HG03460 (cell line): ENCODE measurements around the gene CCSER2.

Experiments used
- ATAC-seq: cut with Tn5 transposase; IDR thresholded peaks from one replicate; pipeline ENCODE4 v1.9.1; 2021; ENCODE audit not compliant: unreplicated experiment

CCSER2 gene

DNA sequence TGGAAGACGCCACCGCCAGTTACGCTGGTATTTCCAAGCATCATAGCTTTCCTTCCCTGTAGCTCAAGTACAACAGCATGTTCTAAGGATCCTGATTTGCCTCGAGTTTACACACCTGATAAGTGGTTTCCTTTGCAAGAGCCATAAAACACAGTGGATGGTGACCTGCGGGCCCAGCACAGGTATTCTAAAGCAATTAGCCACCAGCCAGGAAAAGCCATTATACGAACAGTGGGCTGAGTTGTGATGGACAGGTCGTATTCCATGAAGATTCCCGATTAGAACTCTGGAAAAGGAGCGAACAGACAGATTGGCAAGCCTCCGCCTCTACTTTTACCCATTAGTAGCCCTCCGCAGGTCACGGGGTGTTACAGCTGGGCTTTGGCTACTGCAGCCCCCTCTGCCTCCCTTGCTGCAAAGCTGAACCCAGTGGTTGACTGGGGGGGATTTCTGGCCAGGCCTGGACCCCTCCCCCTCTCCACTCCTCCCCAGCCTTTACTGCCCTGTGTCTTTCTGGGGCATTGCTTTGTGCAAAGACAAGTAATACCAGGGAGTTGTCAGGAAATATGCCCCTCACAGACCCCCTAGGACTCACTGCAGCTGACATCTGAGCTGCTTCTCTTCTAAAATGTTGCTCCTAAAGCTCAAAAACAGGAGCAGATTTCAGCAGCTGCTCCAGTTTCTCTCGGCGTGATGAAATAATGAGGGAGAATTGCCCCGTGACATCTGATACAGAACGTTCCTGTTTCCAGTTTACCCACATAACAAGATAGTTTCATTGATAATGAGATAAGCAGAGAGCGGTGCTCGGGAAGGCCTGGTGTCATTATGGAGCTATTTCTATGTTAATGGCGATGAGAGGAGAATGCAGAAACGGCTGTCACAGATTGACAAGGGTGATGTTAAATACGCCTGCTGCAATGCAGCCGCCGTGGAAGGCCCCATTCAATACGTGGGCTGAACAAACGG lies 214.4 kb downstream of the CCSER2 start:
- no peak for ATAC-seq

GRCh38 chr10:84543948-84544347 lies 215.6 kb downstream of the CCSER2 start:
- no peak for ATAC-seq

GRCh38 chr10:84545651-84546050 lies 217.3 kb downstream of the CCSER2 start:
- ATAC-seq: no peak

- no peak for ATAC-seq
Measured at GRCh38 chr10:84546609-84547008, 218.2 kb downstream of the CCSER2 start.

GRCh38 chr10:84547616-84548015 lies 219.2 kb downstream of the CCSER2 start:
- ATAC-seq: no peak

DNA sequence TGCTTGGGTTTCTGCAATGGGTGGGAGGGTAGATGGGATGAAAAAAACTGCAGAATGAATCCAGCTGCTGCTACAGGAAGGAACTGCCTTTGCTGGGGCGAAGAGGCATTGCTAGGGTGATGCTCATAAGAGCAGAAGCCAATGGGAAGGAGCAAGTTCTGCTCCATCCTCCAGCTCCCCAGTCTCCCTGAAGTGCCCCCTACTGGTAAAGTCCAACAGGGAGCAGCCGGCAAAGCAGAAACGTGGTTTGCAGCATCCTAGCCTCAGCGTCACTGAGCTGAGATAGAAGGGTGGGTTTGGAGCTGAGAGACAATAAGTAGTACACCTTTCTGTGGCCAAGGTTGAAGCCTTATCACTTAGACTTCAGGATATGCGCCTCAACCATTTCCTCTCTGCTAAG lies 220.5 kb downstream of the CCSER2 start:
- ATAC-seq: no peak

GRCh38 chr10:84549368-84550165 lies 221.2 kb downstream of the CCSER2 start:
- ATAC-seq: no peak

- no peak for ATAC-seq
Measured at GRCh38 chr10:84550756-84551436, 222.5 kb downstream of the CCSER2 start.

DNA sequence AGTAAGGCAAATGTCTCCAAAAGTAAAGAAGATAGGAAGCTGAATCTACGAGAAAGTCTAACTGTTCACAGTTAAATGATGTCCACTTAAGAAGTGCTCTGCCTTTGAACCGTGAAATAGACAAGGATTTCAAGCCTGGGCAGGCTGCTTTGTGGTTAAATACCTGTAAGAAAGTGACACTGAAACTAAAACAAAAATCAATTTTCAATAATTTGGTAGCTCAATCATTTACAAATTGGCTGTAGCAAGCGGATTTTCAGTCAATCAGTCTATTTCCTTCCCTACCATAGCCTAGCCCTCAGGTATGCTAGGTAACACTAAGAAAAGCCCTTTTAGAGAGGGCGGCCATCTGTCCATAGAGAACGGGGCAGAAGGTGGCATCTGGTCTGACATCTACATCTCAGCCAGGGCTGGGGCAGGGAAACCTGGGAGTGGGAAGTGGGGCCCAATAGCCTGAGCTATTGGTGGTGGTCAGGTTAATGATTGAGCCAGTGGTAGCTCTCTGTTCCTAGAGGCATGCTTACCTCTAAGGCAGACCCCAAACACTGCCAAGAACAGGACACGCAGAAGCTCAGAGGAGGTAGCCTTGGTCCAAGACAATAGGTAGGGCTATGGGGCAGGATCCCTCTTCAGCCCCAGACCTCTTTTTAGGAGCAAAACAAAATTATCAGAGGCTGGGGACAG lies 223.2 kb downstream of the CCSER2 start:
- ATAC-seq: peak; percentile 54

DNA sequence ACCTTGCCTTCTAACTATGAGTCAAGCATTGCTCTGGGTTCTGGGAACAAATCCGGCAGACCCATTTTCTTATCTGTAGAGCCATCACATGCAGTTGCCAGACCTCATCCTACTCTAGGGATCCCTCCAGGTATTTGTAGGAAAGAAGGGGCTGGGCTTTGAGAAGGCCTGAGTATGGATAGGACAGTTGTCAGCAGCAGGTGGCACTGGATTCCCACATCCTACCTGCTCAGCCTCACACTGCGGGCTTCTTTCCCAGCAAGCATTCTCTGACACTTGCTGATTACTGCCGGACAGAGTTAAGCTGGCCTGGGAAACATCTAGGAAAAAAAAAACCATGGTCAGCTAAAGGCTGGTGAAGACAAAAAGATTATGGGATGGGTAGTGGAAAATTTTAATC lies 224.1 kb downstream of the CCSER2 start:
- no peak for ATAC-seq

GRCh38 chr10:84562592-84562991 lies 234.2 kb downstream of the CCSER2 start:
- ATAC-seq: no peak

DNA sequence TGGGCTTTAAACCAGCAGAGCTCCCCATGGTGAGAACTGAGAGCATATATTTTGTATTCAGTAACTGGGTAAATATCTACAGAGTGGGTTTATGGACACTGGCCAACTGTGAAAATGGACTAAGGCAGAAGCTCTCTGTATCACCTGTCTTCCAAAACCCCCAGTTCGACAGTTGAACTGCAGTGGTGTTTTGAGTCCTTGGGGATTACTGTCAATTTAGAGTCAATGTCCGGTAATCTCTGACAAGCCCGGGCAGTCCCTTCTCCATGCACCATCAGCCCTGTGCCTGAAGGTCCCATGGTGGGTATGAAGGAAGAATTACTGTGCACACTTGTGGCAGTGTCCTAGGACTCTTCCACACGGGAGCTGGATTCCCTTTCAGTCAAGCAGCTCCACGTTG lies 235.0 kb downstream of the CCSER2 start:
- peak; percentile 83 for ATAC-seq

GRCh38 chr10:84563868-84564267 lies 235.5 kb downstream of the CCSER2 start:
- peak; percentile 61 for ATAC-seq

GRCh38 chr10:84565881-84566582 lies 237.6 kb downstream of the CCSER2 start:
- ATAC-seq: no peak

- ATAC-seq: no peak
Measured at GRCh38 chr10:84567133-84567532, 238.7 kb downstream of the CCSER2 start.
